ENCODE data around the gene DAZAP1.

Gene DAZAP1

GRCh38 chr19:1407528-1408299 lies at the start of gene DAZAP1:
Gene DAZAP1 (plus strand): TSS chr19:1407586. CDS start chr19:1407774, 188 bp downstream.
- peak within 1 kb of the TSS; percentile 91 for H3K4me3 ChIP-seq (ENCODE audit: low read depth, low read length)
- DNase-seq (ENCODE audit: low read depth), result no peak
- TF ChIP-seq, protein P1, sequence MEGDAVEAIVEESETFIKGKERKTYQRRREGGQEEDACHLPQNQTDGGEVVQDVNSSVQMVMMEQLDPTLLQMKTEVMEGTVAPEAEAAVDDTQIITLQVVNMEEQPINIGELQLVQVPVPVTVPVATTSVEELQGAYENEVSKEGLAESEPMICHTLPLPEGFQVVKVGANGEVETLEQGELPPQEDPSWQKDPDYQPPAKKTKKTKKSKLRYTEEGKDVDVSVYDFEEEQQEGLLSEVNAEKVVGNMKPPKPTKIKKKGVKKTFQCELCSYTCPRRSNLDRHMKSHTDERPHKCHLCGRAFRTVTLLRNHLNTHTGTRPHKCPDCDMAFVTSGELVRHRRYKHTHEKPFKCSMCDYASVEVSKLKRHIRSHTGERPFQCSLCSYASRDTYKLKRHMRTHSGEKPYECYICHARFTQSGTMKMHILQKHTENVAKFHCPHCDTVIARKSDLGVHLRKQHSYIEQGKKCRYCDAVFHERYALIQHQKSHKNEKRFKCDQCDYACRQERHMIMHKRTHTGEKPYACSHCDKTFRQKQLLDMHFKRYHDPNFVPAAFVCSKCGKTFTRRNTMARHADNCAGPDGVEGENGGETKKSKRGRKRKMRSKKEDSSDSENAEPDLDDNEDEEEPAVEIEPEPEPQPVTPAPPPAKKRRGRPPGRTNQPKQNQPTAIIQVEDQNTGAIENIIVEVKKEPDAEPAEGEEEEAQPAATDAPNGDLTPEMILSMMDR (IDR thresholded peaks at IDR 0.05; ENCODE audit: low read depth, low read length, missing control alignments), result no peak
- in situ Hi-C loops (cut with HindIII; ENCODE audit: low sequenced_read_pairs), result no loop called here

DNA sequence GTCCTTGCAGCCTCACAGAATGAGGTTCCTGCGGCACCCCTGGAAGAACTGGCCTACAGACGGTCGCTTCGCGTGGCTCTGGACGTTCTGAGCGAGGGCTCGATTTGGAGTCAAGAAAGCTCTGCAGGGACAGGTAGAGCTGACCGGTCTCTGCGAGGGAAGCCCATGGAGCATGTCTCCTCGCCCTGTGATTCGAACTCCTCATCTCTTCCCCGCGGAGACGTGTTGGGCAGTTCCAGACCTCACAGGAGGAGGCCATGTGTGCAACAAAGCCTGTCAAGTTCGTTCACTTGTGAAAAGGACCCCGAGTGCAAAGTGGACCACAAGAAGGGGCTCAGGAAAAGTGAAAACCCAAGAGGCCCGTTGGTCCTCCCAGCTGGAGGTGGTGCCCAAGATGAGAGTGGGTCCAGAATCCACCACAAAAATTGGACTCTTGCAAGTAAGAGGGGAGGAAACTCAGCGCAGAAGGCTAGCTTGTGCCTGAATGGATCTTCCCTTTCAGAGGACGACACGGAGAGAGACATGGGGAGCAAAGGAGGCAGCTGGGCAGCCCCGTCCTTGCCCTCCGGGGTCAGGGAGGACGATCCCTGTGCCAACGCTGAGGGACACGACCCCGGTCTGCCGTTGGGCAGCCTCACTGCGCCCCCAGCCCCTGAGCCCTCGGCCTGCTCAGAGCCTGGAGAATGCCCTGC lies 47.1 kb upstream of the DAZAP1 start:
- in situ Hi-C loops (cut with HindIII; ENCODE audit: low sequenced_read_pairs), result no loop called here
- peak overlapping the region; percentile 38 for H3K4me3 ChIP-seq (ENCODE audit: low read depth, low read length)
- DNase-seq (ENCODE audit: low read depth), result no peak
- TF ChIP-seq, protein P1 (IDR thresholded peaks at IDR 0.05; ENCODE audit: low read depth, low read length, missing control alignments), result no peak

GRCh38 chr19:1360818-1361461 lies 46.4 kb upstream of the DAZAP1 start:
- H3K4me3 ChIP-seq (ENCODE audit: low read depth, low read length), result peak overlapping the region; percentile 38
- in situ Hi-C loops (cut with HindIII; ENCODE audit: low sequenced_read_pairs), result no loop called here
- peak; percentile 70 for DNase-seq (ENCODE audit: low read depth)
- TF ChIP-seq, protein P1 (IDR thresholded peaks at IDR 0.05; ENCODE audit: low read depth, low read length, missing control alignments), result no peak

DNA sequence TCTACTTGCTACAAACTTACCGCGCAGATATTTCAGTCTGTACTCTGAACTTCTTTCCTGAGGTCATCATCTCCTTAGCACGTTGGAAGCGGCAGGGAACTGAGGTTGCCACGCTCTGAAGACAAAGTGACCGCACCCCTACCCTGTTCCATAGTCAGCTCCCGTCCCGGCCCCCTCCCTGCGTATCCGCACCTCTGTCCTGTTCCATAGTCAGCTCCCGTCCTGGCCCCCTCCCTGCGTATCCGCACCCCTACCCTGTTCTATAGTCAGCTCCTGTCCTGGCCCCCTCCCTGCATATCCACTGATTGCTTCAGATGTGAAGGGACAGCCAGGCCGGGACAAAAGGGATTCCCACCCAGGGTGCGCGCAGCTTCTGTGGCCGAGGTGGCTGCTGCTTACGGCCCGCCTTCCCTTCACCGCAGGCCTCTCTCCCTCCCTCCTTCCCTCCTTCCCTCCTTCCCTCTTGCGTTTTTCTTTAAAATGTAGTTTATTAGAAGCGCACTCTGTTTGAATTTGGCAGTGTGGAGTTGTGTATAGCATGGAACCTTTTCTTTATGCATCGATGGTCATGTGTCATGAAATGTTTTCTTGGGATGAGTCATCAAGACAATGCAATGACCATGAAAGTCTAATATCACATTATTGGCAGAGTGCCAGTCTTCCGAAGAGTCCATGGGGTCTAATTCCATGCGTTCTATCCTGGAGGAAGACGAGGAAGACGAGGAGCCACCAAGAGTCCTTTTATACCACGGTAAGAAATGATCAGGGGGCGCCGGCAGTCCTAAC lies 45.6 kb upstream of the DAZAP1 start:
- DNase-seq (ENCODE audit: low read depth), result peak; percentile 82
- H3K4me3 ChIP-seq (ENCODE audit: low read depth, low read length), result peak overlapping the region; percentile 38
- in situ Hi-C loops (cut with HindIII; ENCODE audit: low sequenced_read_pairs), result no loop called here
- TF ChIP-seq, protein P1 (IDR thresholded peaks at IDR 0.05; ENCODE audit: low read depth, low read length, missing control alignments), result no peak

DNA sequence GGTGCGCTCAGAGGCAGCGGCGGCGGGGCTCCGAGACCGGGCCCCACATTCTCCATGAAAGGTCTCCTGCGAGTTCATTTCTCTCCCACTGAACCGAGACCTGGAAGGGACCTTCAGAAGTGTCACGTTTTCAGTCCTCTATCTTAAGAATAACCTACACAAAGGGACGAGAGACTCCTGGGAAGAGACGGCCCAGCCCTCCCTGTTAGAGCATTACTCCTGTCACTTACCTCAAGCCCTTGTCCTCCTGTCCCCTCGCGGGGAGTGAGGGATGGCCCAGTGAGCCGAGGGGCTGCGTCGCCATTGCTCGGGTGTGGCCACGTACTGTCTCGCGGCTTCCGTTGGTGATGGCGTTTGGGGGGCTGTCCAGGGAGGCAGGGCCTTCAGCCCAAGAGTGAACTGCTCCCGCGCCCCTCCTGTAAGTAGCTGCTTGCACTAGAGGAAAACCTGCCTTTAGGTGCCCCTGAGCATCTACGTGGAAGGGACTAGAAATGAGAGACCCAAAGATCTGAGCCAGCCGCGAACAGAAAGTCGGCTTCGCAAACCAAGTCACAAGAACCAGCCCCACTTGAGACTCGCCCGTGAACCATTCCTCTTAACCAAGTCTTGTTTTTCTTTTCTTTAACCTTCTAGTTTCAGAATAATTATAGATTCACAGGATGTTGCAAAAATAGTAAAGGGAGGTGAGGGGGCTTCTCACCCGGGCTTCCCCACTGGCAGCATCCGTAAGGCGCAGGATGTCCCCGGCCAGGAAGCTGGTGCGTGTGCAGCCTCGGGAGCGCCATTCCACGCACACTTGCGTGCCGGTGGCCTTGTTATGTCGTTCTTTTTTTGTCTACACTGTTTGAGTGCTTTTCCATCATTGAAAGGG lies 44.8 kb upstream of the DAZAP1 start:
- TF ChIP-seq, protein P1 (IDR thresholded peaks at IDR 0.05; ENCODE audit: low read depth, low read length, missing control alignments), result no peak
- in situ Hi-C loops (cut with HindIII; ENCODE audit: low sequenced_read_pairs), result no loop called here
- no peak for DNase-seq (ENCODE audit: low read depth)
- H3K4me3 ChIP-seq (ENCODE audit: low read depth, low read length), result no peak overlapping the region
